Colonic mucosa (tissue), 4 donors: ENCODE results near the gene TMEM61. TPM values are rescaled to one million over a fixed set of nuclear protein-coding genes. Genes with fewer than 3 reads are reported as not detected.
A peak's percentile ranks its signal among the peaks of the same experiment; 100 is the strongest.

ENCODE experiments used
- DNase-seq: peaks from one replicate; pipeline ENCODE4 v3.0.0-alpha.2; 2020
- H3K27ac ChIP-seq: fragments of 200-600 bp; one replicate; pipeline ENCODE4 v1.8.0; 2021
- H3K27me3 ChIP-seq: fragments of 200-600 bp; one replicate; pipeline ENCODE4 v1.8.0; 2021
- H3K36me3 ChIP-seq: fragments of 200-600 bp; one replicate; pipeline ENCODE4 v1.8.0; 2021
- H3K4me1 ChIP-seq: fragments of 200-600 bp; one replicate; pipeline ENCODE4 v1.8.0; 2021; ENCODE audit warnings: mild to moderate bottlenecking
- H3K4me3 ChIP-seq: fragments of 200-600 bp; one replicate; pipeline ENCODE4 v1.8.0; 2021
- H3K9ac ChIP-seq, 2 donors: one replicate each; pipeline ENCODE4 v1.7.0; 2013; ENCODE audit warnings: control low read depth in 2 of 2, low read depth in 2 of 2, low read length in 2 of 2
- H3K9me3 ChIP-seq: fragments of 200-600 bp; one replicate; pipeline ENCODE4 v1.8.0; 2021
- CTCF ChIP-seq: fragments of 200-600 bp; IDR thresholded peaks from one replicate; pipeline ENCODE4 v1.8.0; 2022; ENCODE audit warnings: antibody characterized with exemption, mild to moderate bottlenecking
- intact Hi-C: fragments of 100-400 bp; cut with DNase I; formaldehyde crosslinking; loops from one replicate; pipeline ENCODE4 v1.14.1; 2022
- total RNA-seq, 2 donors: library from RNA; stranded (reverse); fragmentation: NEBNext Ultra II Directional in 1 of 2; extraction: Animal tissue kit (Norgen Biotek cat#: 25700) in 1 of 2; gene quantifications; one replicate each; pipeline ENCODE4 v1.2.1, GENCODE V29; 2021
- donor health status: healthy.
- donor health status: DM: no; HTN: no; CAD: no.
- donor health status: DM: no; HTN: no; CAD: no.

The TMEM61 gene
- total RNA-seq, 2 donors from 2014 or later, result 11.0 to 13.4 TPM

- no peaks in the 10 kb centered on the region for H3K36me3 ChIP-seq
- no peak overlapping the region for H3K9ac ChIP-seq
- H3K4me3 ChIP-seq, result peak overlapping the region; percentile 57
- no peak for DNase-seq
- no peak for TF ChIP-seq CTCF
- H3K4me1 ChIP-seq, result no peaks in the 10 kb centered on the region
- H3K27me3 ChIP-seq, result peaks cover 9% of the 10 kb centered on the region
- peak overlapping the region; percentile 53 for H3K27ac ChIP-seq
- intact Hi-C loops, result no loop called here
- no peaks in the 10 kb centered on the region for H3K9me3 ChIP-seq
Observed at GRCh38 chr1:55038974-55039341, 58.5 kb downstream of the TMEM61 start.

GRCh38 chr1:55039342-55040082 lies 59.1 kb downstream of the TMEM61 start, which contains the start of gene PCSK9:
PCSK9 (plus strand) TSS chr1:55039548; CDS start chr1:55039838, 290 bp downstream.
- Histone ChIP-seq H3K27ac (peak within 1 kb of the TSS; percentile 53), H3K27me3 (peaks cover 9% of the 10 kb centered on the region), H3K36me3 (no peaks in the 10 kb centered on the region), H3K4me1 (no peaks in the 10 kb centered on the region), H3K9ac (peak within 1 kb of the TSS in 1 of 2 donors; percentile 72), H3K9me3 (no peaks in the 10 kb centered on the region), H3K4me3 (peak within 1 kb of the TSS; percentile 57)
- TF ChIP-seq CTCF, result no peak
- peak; percentile 86 for DNase-seq
- intact Hi-C loops, result no loop called here

- Histone ChIP-seq H3K27me3 (peaks cover 9% of the 10 kb centered on the region), H3K9me3 (no peaks in the 10 kb centered on the region), H3K4me3 (peak overlapping the region; percentile 57), H3K4me1 (no peaks in the 10 kb centered on the region), H3K9ac (peak overlapping the region in 1 of 2 donors; percentile 72), H3K27ac (peak overlapping the region; percentile 53), H3K36me3 (no peaks in the 10 kb centered on the region)
- no peak for TF ChIP-seq CTCF
- intact Hi-C loops, result no loop called here
- peak; percentile 42 for DNase-seq
Observed at GRCh38 chr1:55040083-55040932, 59.9 kb downstream of the TMEM61 start.

- H3K4me3 ChIP-seq, result peak overlapping the region; percentile 57
Observed at GRCh38 chr1:55040933-55041494, 60.6 kb downstream of the TMEM61 start.

More at GRCh38 chr1:55040933-55041494, 60.6 kb downstream of the TMEM61 start:
- peak overlapping the region in 1 of 2 donors; percentile 37 for H3K9ac ChIP-seq
- peaks cover 9% of the 10 kb centered on the region for H3K27me3 ChIP-seq
- no peaks in the 10 kb centered on the region for H3K4me1 ChIP-seq
- no peaks in the 10 kb centered on the region for H3K36me3 ChIP-seq
- TF ChIP-seq CTCF, result no peak
- H3K9me3 ChIP-seq, result no peaks in the 10 kb centered on the region
- intact Hi-C loops, result no loop called here
- no peak for DNase-seq
- H3K27ac ChIP-seq, result no peak overlapping the region
